NCI-H774 (cell line): Measurements from ENCODE around the gene RASAL3.
"Not testable (repeated sequence)": the region's sequence is repeated elsewhere in the genome, so short reads cannot be mapped to it uniquely, and the experiment has no call there.

Source experiments
- DNase-seq: peaks from one replicate; lab custom pipeline; 2025; lab: John Stamatoyannopoulos, UW

RASAL3 gene

DNA sequence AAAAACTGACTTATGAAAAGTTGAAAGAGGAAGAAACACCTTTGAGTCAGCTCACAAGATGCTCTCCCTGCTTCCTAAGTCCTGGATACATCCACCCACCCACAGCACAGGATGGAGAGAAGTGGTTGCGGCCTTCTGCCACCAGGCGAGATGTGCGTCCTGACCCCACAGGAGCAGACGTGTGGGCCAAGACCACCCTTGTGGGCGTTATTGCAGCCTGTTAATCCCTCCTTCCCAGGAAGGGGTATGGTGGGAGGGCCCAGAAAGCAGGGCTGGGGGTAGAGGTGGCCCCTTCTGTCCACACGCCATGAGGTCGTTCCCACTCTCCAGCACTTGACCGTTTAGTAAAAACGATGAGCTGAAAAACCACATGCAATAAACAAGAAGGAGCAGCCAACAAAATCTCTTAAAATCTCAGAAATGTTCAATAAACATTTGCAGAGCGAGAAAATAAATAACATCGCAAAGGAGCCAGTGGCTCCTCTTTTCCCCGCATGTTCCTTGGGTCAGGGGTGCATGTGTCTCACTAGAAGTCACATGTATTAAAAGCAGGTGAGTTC, 43.1 kb downstream of the RASAL3 start:
- no peak for DNase-seq

DNA sequence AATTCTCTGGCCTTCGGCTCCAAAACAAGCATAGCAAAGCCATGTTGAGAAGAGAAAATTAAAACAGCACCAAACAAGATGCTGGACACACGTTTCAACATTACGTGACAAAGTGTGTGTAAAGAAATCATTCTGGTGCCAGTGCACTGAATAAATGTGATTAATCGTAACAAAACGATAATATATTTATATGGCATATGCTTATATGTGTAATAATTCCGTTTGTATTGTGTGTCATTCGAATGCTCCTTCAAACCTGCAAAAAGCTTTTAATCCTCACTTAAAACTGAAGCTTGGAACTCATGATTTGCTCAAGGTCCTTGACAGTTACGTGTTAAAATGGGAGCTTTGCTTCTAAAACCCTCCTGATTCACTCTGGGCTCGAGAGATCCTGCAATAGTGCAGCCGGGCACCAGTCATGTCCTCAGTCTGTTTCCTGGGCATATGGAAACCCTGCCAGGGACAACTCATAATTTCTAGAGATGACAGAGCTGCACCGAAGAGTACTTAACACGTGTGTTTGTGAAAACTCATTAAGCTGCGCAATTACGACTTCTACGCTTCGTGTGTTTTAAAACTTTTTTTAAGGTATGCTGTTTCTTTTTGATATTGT, 44.8 kb downstream of the RASAL3 start:
- no peak for DNase-seq

- peak; percentile 98 for DNase-seq
Observed at GRCh38 chr19:15418579-15419412, 45.5 kb downstream of the RASAL3 start, which contains the start of gene AKAP8L. Gene AKAP8L, minus strand, starts transcription at chr19:15418988. Its CDS starts 65 bp downstream, at chr19:15418923.

GRCh38 chr19:15418231-15418578, 46.1 kb downstream of the RASAL3 start:
- no peak for DNase-seq

GRCh38 chr19:15417699-15418098, 46.6 kb downstream of the RASAL3 start:
- DNase-seq, result no peak

DNA sequence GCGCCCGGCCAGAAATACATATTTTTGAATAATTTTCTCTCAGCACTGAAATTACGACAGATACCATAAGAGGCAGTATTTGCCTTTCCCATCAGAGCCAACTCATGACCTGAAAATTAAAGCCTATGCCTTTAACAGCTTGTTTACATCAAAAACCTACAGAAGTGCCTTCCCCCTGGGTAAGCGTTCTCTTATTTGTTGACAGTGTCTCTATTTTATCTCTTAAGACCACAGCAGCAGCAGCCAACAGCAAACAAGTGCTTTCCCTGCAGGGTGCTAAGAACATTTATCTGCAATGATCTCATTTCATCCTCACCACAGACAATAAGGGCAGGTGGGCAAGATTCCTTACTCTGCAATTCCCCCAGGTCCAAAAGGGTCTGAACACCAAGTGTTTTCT, 51.5 kb downstream of the RASAL3 start:
- no peak for DNase-seq

DNA sequence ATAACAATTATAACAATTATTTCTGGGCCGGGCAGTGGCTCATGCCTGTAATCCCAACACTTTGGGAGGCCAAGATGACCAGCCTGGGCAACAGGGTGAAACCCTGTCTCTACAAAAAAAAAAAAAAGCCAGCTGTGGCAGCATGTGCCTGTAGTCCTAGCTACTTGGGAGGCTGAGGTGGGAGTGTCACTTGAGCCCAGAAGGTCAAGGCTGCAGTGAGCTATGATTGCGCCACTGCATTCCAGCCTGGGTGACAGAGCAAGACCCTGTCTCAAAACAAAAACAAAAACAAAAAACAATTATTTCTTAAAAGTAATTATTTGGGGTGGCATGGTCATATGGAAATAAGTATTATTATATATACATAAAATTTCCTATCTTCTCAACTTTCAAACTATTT, 53.0 kb downstream of the RASAL3 start:
- not testable (repeated sequence) for DNase-seq

GRCh38 chr19:15404780-15405211, 59.5 kb downstream of the RASAL3 start:
- DNase-seq, result no peak

DNA sequence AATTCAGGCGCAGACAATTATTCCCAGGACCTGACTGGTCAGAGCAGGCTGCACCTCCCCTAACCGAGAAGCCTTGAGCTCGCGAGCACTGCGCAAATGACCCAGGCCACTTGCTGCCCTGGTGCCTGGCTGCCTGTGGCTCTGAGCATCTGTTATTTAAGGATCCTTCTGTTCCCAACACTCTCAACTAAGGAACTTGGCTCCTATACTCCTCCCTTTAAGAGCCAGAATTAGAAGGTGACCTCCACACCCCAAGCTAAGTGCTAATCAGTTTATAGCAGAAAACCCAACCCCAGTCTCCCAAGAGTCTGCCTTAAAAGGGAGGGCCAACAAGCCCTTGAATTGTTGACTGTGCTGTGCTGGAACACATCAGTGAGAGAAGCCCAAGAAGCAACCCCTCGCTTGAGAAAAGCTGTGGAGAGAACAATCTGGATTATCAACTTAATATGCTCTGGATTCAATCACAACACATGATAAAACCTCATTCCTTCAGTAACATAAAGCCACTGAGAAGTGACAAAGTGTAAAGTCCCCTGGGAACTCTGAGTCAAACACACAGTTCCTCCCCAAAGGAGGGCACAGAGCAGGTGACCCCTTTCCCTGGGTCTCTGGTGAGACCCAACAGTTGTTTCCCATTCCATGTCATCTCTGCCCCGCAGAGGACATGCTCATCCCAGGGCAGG, 60.1 kb downstream of the RASAL3 start:
- no peak for DNase-seq

DNA sequence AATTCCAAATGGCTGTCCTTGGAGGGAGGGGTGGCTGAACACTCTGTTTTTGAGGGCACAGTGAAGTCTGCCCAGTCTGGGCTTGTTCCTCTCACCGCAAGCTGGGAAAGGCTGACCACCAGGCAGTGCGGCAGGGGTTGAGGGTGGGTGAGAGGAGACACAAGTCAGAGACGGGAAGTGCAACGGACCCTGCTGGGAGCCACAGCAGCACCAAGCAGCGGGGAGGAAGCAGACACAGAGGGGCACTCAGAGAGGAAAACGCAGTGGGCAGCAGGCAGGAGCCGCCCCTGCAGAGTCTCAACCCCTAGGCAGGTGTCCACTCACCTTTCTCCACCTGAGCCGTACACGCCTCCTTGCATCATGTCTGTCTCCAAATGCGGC, 61.2 kb downstream of the RASAL3 start:
- no peak for DNase-seq

DNA sequence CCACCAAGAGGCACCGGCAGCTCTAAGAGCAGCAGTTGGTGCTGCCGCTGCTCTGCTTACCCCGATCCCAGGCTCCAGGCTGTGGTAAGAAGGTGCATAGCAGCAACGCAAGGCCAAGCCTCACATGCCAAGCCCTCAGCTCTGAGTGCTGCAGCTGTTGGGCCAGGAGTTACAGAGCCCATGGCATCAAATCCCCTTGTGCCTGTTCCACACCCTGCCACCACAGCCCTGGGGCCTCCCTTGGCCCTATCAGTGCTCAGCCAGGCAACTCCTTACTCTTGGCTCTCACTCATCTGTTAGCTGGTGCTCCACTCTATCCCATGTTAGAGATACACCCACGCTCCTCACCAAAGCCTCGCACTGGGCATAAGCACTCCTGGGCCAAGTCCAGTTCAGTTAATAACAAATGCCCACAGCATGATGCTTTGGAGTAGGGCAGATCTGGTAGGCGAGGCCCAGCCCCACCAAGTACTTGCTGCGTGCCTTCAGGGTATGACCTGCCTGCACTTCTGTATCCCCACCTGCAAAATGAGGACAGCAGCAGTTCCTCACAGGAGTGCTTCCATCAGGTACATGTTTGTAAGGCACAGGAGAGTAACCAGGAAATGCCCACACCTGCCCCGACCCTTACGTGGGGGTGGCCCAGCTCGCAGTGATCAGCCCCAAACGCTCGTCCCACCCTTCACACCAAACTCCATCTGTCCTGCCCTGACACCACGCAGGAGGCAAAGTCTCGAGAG, 61.8 kb downstream of the RASAL3 start:
- no peak for DNase-seq
